T-cell (primary cell): Measurements from ENCODE around the gene SPON1. TPM values are rescaled to one million over a fixed set of nuclear protein-coding genes. Genes with fewer than 3 reads are reported as not detected.

Experiments used
- ATAC-seq, 4 experiments: fragments of 200-7000 bp in 3 of 4; fragments of 150-1000 bp in 1 of 4; cut with Tn5 transposase; replicated peaks in 1 of 4; 1 replicate in 3 of 4; 2 replicates in 1 of 4; pipeline ENCODE4 v1.10.0; 2021; ENCODE audit warnings: moderate library complexity in 3 of 4, mild to moderate bottlenecking in 2 of 4, moderate number of reproducible peaks in 1 of 4
- CTCF ChIA-PET, 2 donors: fragments of 300-600 bp; sonication (Branson Sonifier 250); formaldehyde crosslinking; loops; one replicate each; lab custom pipeline; 2022; ENCODE audit warnings: antibody characterized with exemption in 2 of 2; lab: Charles Lee
- POLR2A ChIA-PET, 2 donors: fragments of 300-600 bp; sonication (Branson Sonifier 250); formaldehyde crosslinking; loops; one replicate each; lab custom pipeline; 2022; ENCODE audit warnings: antibody characterized with exemption in 2 of 2; lab: Charles Lee
- DNase-seq, 35 experiments: peaks; one replicate each; pipeline versions ENCODE4 v3.0.0 to v3.0.0-alpha.2; 2013 to 2023
- H3K27ac ChIP-seq: one replicate; pipeline ENCODE4 v1.5.1; 2013; ENCODE audit warnings: low read length
- H3K27me3 ChIP-seq, 2 experiments: replicated peaks in 1 of 2; 1 replicate in 1 of 2; 2 replicates in 1 of 2; pipeline versions ENCODE4 v1.6.1 to v1.7.0; 2013; ENCODE audit warnings: low read length in 1 of 2, mixed read lengths in 1 of 2; ENCODE audit not compliant: control insufficient read depth in 2 of 2, insufficient read depth in 2 of 2; ENCODE audit errors: extremely low read depth in 1 of 2
- H3K36me3 ChIP-seq, 2 donors: 1 replicate in 1 of 2; 2 replicates in 1 of 2; pipeline versions ENCODE4 v1.6.1 to v1.7.0; 2013; ENCODE audit warnings: low read length in 1 of 2; ENCODE audit not compliant: control insufficient read depth in 2 of 2, insufficient read depth in 1 of 2; ENCODE audit errors: extremely low read depth in 1 of 2
- H3K4me1 ChIP-seq, 2 experiments: 1 replicate in 1 of 2; 2 replicates in 1 of 2; pipeline versions ENCODE4 v1.6.1 to v1.7.0; 2013; ENCODE audit warnings: low read length in 2 of 2, mixed read lengths in 1 of 2; ENCODE audit not compliant: insufficient read depth in 2 of 2, control insufficient read depth in 1 of 2; ENCODE audit errors: extremely low read depth in 1 of 2
- H3K4me3 ChIP-seq, 2 donors: 1 replicate in 1 of 2; 2 replicates in 1 of 2; pipeline versions ENCODE4 v1.5.1 to v1.7.0; 2013; ENCODE audit warnings: mild to moderate bottlenecking in 2 of 2, low read length in 1 of 2, moderate library complexity in 1 of 2; ENCODE audit not compliant: control insufficient read depth in 1 of 2; ENCODE audit errors: extremely low read depth in 1 of 2
- H3K9me3 ChIP-seq: 2 replicates; pipeline ENCODE4 v1.7.0; 2013
- H3K27ac Mint-ChIP-seq, 2 donors: one replicate each; pipeline ENCODE4 v1.8.0; 2020 to 2021; ENCODE audit warnings: mild to moderate bottlenecking in 2 of 2, mixed read lengths in 2 of 2
- H3K27me3 Mint-ChIP-seq, 2 donors: one replicate each; pipeline ENCODE4 v1.8.0; 2021 to 2022; ENCODE audit warnings: mixed read lengths in 2 of 2
- H3K36me3 Mint-ChIP-seq: one replicate; pipeline ENCODE4 v1.8.0; 2021; ENCODE audit warnings: mixed read lengths
- H3K4me1 Mint-ChIP-seq, 3 donors: one replicate each; pipeline ENCODE4 v1.8.0; 2020 to 2022; ENCODE audit warnings: mixed read lengths in 3 of 3, mild to moderate bottlenecking in 1 of 3
- H3K4me3 Mint-ChIP-seq, 3 donors: one replicate each; pipeline ENCODE4 v1.8.0; 2020 to 2022; ENCODE audit warnings: mild to moderate bottlenecking in 3 of 3, mixed read lengths in 3 of 3, moderate library complexity in 3 of 3
- H3K9me3 Mint-ChIP-seq, 3 donors: one replicate each; pipeline ENCODE4 v1.8.0; 2020 to 2022; ENCODE audit warnings: mixed read lengths in 3 of 3
- WGBS: methylation state at CpG from one replicate; pipeline ENCODE4 v1.1.5; 2013; ENCODE audit warnings: missing lambda C conversion rate; ENCODE audit not compliant: insufficient coverage; 5-methylcytosine and 5-hydroxymethylcytosine counted together
- total RNA-seq, 35 experiments: library from RNA in 6 of 35; stranded (reverse) in 6 of 35; fragments of 120-200 nt in 1 of 35; gene quantifications; one replicate each; pipeline versions ENCODE4 v1.2.1 to v1.2.4 and lab custom pipeline; 2013 to 2026

The SPON1 gene
- total RNA-seq, 5 donors from 2014 or later (not counting 1 experiment from before 2014, with no cell fraction given): 1.0 to 38.2 (median 28.8) TPM

DNA sequence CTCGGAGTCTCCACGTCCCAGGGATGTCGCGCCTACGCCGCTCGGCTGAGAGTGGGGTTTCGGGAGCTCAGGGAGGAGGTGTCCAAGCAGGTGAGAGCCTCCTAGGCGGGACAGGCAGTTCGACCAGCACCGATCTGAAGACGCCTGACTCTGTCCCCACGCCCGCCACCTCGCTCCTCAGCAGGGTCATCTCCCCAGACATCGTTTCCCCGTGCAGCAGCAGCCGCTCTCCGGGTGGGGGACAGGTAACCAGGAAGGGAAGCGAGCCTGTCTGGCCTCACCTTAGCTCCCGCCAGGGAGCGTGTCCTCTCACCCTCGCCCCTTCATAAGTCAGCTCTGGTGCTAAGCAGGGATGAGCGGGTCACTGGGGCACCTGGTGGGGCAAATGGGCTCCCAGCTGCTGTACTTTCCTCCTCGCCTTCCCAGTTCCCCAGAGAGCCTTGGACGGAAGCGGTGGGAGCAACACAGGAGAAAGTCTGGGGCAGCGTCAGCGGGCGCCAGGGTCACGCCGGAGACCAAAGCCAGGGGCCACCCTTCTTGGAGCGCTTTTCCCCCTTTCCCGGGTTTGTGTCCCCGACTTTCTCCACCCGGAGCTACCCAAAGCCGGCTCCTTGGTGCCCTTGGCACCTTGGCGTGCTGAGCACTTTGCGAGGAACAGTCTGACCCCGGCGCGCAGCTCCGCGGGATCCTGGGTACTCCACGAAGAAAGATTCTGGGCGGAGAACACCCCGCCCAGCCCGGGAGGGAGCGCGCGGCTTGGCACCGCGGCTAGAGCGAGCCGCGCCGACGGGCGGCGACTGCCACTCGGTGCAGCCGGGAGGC, 1.6 kb downstream of the SPON1 start:
- Histone ChIP-seq H3K4me3 (peak overlapping the region; percentile 16 to 72), H3K9me3 (no peaks in the 10 kb centered on the region), H3K4me1 (peaks cover 0 to 25% of the 10 kb centered on the region in 2 experiments), H3K36me3 (no peaks in the 10 kb centered on the region), H3K27ac (no peak overlapping the region), H3K27me3 (peaks cover 12 to 45% of the 10 kb centered on the region in 2 experiments)
- DNase-seq (peak in 7 of 35 experiments; percentile 6 to 38 (median 20)), ATAC-seq (peak in 2 of 4 experiments; percentile 14 to 37)
- Mint-ChIP-seq H3K4me3 (peak overlapping the region; percentile 76 to 81 (median 76)), H3K9me3 (no peaks in the 10 kb centered on the region), H3K36me3 (no peaks in the 10 kb centered on the region), H3K4me1 (peaks cover 13 to 23% (median 22%) of the 10 kb centered on the region in 3 donors), H3K27me3 (peaks cover 44 to 54% of the 10 kb centered on the region in 2 donors), H3K27ac (peak overlapping the region in 1 of 2 donors; percentile 53)
- POLR2A ChIA-PET: interaction anchor here in 1 of 2 donors (0.6 kb wide), 1 partner anchor 19 kb away, joined by 3 read pairs; no protein-coding TSS in a partner anchor
- CTCF ChIA-PET: interaction anchor here (0.7 to 1.7 kb wide), 4 partner anchors 10 to 185 kb away, joined by 3 to 5 read pairs (median 3); no protein-coding TSS in a partner anchor
- 9% methylated on average over 60 of the region's 62 CpGs for WGBS

GRCh38 chr11:13964771-13965074, 2.2 kb downstream of the SPON1 start:
- Histone ChIP-seq H3K9me3 (no peaks in the 10 kb centered on the region), H3K27ac (no peak overlapping the region), H3K4me3 (peak overlapping the region in 1 of 2 donors; percentile 64), H3K4me1 (peaks cover 0 to 25% of the 10 kb centered on the region in 2 experiments), H3K36me3 (no peaks in the 10 kb centered on the region), H3K27me3 (peaks cover 12 to 45% of the 10 kb centered on the region in 2 experiments)
- POLR2A ChIA-PET: no interaction called here
- peaks cover 18 to 26% (median 25%) of the 10 kb centered on the region in 3 donors for H3K4me1 Mint-ChIP-seq
- no peaks in the 10 kb centered on the region for H3K9me3 Mint-ChIP-seq
- H3K36me3 Mint-ChIP-seq: no peaks in the 10 kb centered on the region
- WGBS: 30% methylated on average over 3 of the region's 7 CpGs
- ATAC-seq (no peak), DNase-seq (no peak)
- peaks cover 50% of the 10 kb centered on the region in 2 donors for H3K27me3 Mint-ChIP-seq
- no peak overlapping the region for H3K27ac Mint-ChIP-seq
- H3K4me3 Mint-ChIP-seq: peak overlapping the region; percentile 52 to 76 (median 63)
- CTCF ChIA-PET: interaction anchor here (0.7 to 1.7 kb wide), 3 partner anchors 10 to 192 kb away, joined by 3 to 5 read pairs (median 3); no protein-coding TSS in a partner anchor

DNA sequence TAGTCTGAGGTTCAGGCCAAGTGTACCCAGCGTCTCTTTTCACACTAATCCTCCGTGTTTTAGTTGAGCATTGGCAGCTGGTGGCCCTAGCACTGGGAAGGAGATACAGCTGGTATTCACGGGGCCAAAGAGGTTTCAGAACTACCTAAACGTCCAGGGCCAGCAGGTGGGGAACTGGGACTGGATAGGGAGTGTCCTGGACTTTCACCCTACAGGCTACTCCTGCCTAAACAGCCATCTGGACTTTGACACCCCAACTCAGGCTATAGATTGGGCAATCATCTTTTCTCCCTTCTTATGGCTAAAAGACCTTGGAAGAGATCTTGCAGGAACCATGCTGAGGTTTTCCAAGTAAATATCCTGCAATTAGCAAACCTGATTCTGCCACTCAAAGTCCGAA, 2.8 kb downstream of the SPON1 start:
- H3K36me3 Mint-ChIP-seq: no peaks in the 10 kb centered on the region
- H3K4me1 ChIP-seq: peaks cover 0 to 25% of the 10 kb centered on the region in 2 experiments
- ATAC-seq: no peak
- no peak overlapping the region for H3K27ac ChIP-seq
- WGBS: 100% methylated on average over 2 of the region's 5 CpGs
- CTCF ChIA-PET: interaction anchor here in 1 of 2 donors (1.2 to 1.7 kb wide), 2 partner anchors 184 to 192 kb away, joined by 3 to 5 read pairs; no protein-coding TSS in a partner anchor
- H3K9me3 ChIP-seq: no peaks in the 10 kb centered on the region
- peak overlapping the region; percentile 52 to 76 (median 63) for H3K4me3 Mint-ChIP-seq
- H3K27me3 ChIP-seq: peaks cover 12 to 45% of the 10 kb centered on the region in 2 experiments
- no peak overlapping the region for H3K27ac Mint-ChIP-seq
- POLR2A ChIA-PET: no interaction called here
- no peak for DNase-seq
- peaks cover 18 to 26% (median 25%) of the 10 kb centered on the region in 3 donors for H3K4me1 Mint-ChIP-seq
- no peaks in the 10 kb centered on the region for H3K36me3 ChIP-seq
- no peaks in the 10 kb centered on the region for H3K9me3 Mint-ChIP-seq
- H3K27me3 Mint-ChIP-seq: peaks cover 46% of the 10 kb centered on the region in 2 donors
- H3K4me3 ChIP-seq: no peak overlapping the region

DNA sequence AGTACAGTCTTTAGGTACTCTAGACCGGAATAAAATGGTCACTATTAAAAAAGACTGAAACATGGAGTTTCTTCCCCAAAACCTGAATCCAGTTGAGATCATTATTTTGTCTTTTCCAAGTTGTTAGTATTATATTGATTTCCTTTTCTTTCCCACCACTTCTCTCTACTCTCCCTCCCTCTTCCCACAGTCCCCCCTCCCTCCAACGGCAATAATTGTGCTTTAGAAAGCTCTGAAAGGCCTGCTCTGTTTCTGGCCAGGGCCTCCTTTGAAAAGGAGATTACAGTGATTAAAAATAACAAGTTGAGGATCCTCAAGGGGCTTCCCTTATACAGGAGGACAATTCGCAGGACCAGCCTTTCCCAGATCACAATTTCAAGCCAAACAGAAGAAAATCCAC, 3.5 kb downstream of the SPON1 start:
- no CpG with 5 or more reads among the region's 3 CpGs for WGBS
- ATAC-seq: no peak
- no peak overlapping the region for H3K4me3 Mint-ChIP-seq
- no peaks in the 10 kb centered on the region for H3K9me3 Mint-ChIP-seq
- peak overlapping the region in 1 of 2 donors; percentile 31 for H3K27ac Mint-ChIP-seq
- H3K4me1 Mint-ChIP-seq: peaks cover 24 to 30% (median 25%) of the 10 kb centered on the region in 3 donors
- Histone ChIP-seq H3K27me3 (peaks cover 12 to 43% of the 10 kb centered on the region in 2 experiments), H3K4me3 (no peak overlapping the region), H3K27ac (no peak overlapping the region), H3K4me1 (peaks cover 0 to 25% of the 10 kb centered on the region in 2 experiments), H3K36me3 (no peaks in the 10 kb centered on the region), H3K9me3 (no peaks in the 10 kb centered on the region)
- no peak for DNase-seq
- ChIA-PET CTCF (interaction anchor here in 1 of 2 donors (1.2 kb wide), 1 partner anchor 193 kb away, joined by 3 read pairs; no protein-coding TSS in a partner anchor), POLR2A (interaction anchor here in 1 of 2 donors (0.6 kb wide), 1 partner anchor 147 kb away, joined by 4 read pairs; no protein-coding TSS in a partner anchor)
- H3K27me3 Mint-ChIP-seq: peaks cover 42 to 43% of the 10 kb centered on the region in 2 donors
- no peaks in the 10 kb centered on the region for H3K36me3 Mint-ChIP-seq

GRCh38 chr11:13966486-13966885, 4.0 kb downstream of the SPON1 start:
- WGBS: no CpG with 5 or more reads among the region's 1 CpG
- H3K27me3 ChIP-seq: peaks cover 12 to 38% of the 10 kb centered on the region in 2 experiments

DNA sequence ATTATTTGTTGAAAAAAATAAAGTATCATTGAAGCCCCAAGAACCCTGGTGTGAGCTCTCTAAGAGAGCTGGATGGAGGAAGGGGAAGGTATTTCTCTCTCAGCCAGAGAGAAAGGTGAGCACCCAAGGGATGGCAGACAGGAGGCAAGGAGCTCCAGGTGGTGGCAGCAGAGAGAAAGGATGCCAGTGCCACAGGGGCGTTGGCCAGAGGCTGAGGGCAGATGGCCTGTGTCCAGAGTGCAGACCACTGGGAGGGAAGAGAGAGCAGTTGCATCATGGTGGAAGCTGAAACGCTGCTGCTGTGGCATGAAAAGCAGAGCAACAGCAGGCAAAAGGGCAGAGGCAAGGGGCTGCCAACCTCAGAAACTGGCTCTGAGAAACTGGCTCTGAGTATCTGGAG, 8.5 kb downstream of the SPON1 start:
- H3K27ac ChIP-seq: no peak overlapping the region
- H3K36me3 ChIP-seq: no peaks in the 10 kb centered on the region
- H3K36me3 Mint-ChIP-seq: no peaks in the 10 kb centered on the region
- H3K4me3 ChIP-seq: no peak overlapping the region
- H3K27ac Mint-ChIP-seq: no peak overlapping the region
- H3K27me3 Mint-ChIP-seq: peaks cover 11 to 20% of the 10 kb centered on the region in 2 donors
- H3K4me1 ChIP-seq: no peaks in the 10 kb centered on the region
- ATAC-seq (peak in 2 of 4 experiments; percentile 45 to 50), DNase-seq (peak in 3 of 35 experiments; percentile 5 to 29 (median 23))
- POLR2A ChIA-PET: no interaction called here
- H3K4me1 Mint-ChIP-seq: peaks cover 6 to 14% (median 9%) of the 10 kb centered on the region in 3 donors
- H3K9me3 Mint-ChIP-seq: no peaks in the 10 kb centered on the region
- no peaks in the 10 kb centered on the region for H3K9me3 ChIP-seq
- CTCF ChIA-PET: interaction anchor here (0.6 to 1.2 kb wide), 5 partner anchors 13 to 178 kb away, joined by 3 to 5 read pairs (median 4); no protein-coding TSS in a partner anchor
- 43% methylated on average over 1 of the region's 2 CpGs for WGBS
- H3K27me3 ChIP-seq: peaks cover 2 to 4% of the 10 kb centered on the region in 2 experiments
- no peak overlapping the region for H3K4me3 Mint-ChIP-seq

More at GRCh38 chr11:13966486-13966885, 4.0 kb downstream of the SPON1 start:
- CTCF ChIA-PET: no interaction called here
- no peaks in the 10 kb centered on the region for H3K36me3 ChIP-seq
- Mint-ChIP-seq H3K4me3 (no peak overlapping the region), H3K36me3 (no peaks in the 10 kb centered on the region), H3K27me3 (peaks cover 39% of the 10 kb centered on the region in 2 donors), H3K4me1 (peaks cover 24 to 28% (median 27%) of the 10 kb centered on the region in 3 donors), H3K9me3 (no peaks in the 10 kb centered on the region), H3K27ac (no peak overlapping the region)
- H3K9me3 ChIP-seq: no peaks in the 10 kb centered on the region
- H3K27ac ChIP-seq: no peak overlapping the region
- DNase-seq (no peak), ATAC-seq (no peak)
- H3K4me3 ChIP-seq: no peak overlapping the region
- POLR2A ChIA-PET: interaction anchor here in 1 of 2 donors (0.6 kb wide), 1 partner anchor 147 kb away, joined by 4 read pairs; no protein-coding TSS in a partner anchor
- peaks cover 0 to 25% of the 10 kb centered on the region in 2 experiments for H3K4me1 ChIP-seq
